ENCODE measurements around the gene SGPP2.

The SGPP2 gene

DNA sequence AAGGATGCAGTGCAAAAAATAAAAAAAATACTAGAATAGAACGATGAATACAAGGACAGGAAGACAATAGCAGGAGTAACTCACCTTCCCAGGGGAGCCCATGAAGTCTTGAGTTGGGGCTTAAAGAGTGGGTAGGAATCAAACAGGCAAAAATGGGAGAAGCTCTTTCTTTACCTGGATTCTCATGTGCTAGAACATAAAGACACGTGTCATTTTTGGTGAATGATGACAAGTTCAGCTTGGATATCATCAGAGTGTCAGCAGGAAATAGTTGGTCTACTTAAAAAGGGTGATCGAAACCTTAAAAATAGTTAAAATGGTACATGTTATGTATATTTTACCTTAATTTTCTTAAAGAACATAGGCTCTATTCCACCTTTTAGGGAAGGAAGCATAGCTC, 5.7 kb downstream of the SGPP2 start:
- no peaks in the 10 kb centered on the region for H3K36me3 ChIP-seq (ENCODE audit: insufficient read depth, low read length)
- H3K4me2 ChIP-seq (ENCODE audit: insufficient read depth, low read length), result no peak overlapping the region
- no peaks in the 10 kb centered on the region for H4K20me1 ChIP-seq (ENCODE audit: insufficient read depth, low read length)
- DNase-seq (no peak), ATAC-seq (ENCODE audit: insufficient read depth, low read depth) (no peak)
- H3K9ac ChIP-seq (ENCODE audit: low read depth, low read length), result no peak overlapping the region
- H3K9me3 ChIP-seq (ENCODE audit: insufficient read depth, low read length, severe bottlenecking), result no peaks in the 10 kb centered on the region
- TF ChIP-seq, protein P1, sequence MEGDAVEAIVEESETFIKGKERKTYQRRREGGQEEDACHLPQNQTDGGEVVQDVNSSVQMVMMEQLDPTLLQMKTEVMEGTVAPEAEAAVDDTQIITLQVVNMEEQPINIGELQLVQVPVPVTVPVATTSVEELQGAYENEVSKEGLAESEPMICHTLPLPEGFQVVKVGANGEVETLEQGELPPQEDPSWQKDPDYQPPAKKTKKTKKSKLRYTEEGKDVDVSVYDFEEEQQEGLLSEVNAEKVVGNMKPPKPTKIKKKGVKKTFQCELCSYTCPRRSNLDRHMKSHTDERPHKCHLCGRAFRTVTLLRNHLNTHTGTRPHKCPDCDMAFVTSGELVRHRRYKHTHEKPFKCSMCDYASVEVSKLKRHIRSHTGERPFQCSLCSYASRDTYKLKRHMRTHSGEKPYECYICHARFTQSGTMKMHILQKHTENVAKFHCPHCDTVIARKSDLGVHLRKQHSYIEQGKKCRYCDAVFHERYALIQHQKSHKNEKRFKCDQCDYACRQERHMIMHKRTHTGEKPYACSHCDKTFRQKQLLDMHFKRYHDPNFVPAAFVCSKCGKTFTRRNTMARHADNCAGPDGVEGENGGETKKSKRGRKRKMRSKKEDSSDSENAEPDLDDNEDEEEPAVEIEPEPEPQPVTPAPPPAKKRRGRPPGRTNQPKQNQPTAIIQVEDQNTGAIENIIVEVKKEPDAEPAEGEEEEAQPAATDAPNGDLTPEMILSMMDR (IDR thresholded peaks at IDR 0.05; ENCODE audit: borderline replicate concordance, extremely low read depth, low read length, poor library complexity, severe bottlenecking), result no peak
- no peak for TF ChIP-seq EZH2 (IDR thresholded peaks at IDR 0.05; ENCODE audit: borderline replicate concordance, low read depth, low read length, severe bottlenecking)
- no peaks in the 10 kb centered on the region for H3K27me3 ChIP-seq (ENCODE audit: insufficient read depth, low read length, poor library complexity)
- no peaks in the 10 kb centered on the region for H3K4me1 ChIP-seq (ENCODE audit: insufficient read depth, low read length)
- no peaks in the 10 kb centered on the region for H3K79me2 ChIP-seq (ENCODE audit: insufficient read depth, low read length)
- no peak overlapping the region for H3K4me3 ChIP-seq (ENCODE audit: low read depth in 1 of 2, low read length in 2 of 2)
- H3K27ac ChIP-seq (ENCODE audit: low read length), result no peak overlapping the region
- H2AFZ ChIP-seq (ENCODE audit: low read depth, low read length), result no peak overlapping the region

GRCh38 chr2:222430681-222431080, 6.3 kb downstream of the SGPP2 start:
- H3K4me3 ChIP-seq (ENCODE audit: low read depth in 1 of 2, low read length in 2 of 2), result no peak overlapping the region
- no peaks in the 10 kb centered on the region for H3K79me2 ChIP-seq (ENCODE audit: insufficient read depth, low read length)
- TF ChIP-seq EZH2 (IDR thresholded peaks at IDR 0.05; ENCODE audit: borderline replicate concordance, low read depth, low read length, severe bottlenecking), result no peak
- TF ChIP-seq, protein P1 (IDR thresholded peaks at IDR 0.05; ENCODE audit: borderline replicate concordance, extremely low read depth, low read length, poor library complexity, severe bottlenecking), result no peak
- no peak overlapping the region for H3K4me2 ChIP-seq (ENCODE audit: insufficient read depth, low read length)
- no peak overlapping the region for H3K27ac ChIP-seq (ENCODE audit: low read length)
- no peaks in the 10 kb centered on the region for H3K4me1 ChIP-seq (ENCODE audit: insufficient read depth, low read length)
- no peaks in the 10 kb centered on the region for H3K27me3 ChIP-seq (ENCODE audit: insufficient read depth, low read length, poor library complexity)
- H2AFZ ChIP-seq (ENCODE audit: low read depth, low read length), result no peak overlapping the region
- H3K9ac ChIP-seq (ENCODE audit: low read depth, low read length), result no peak overlapping the region
- H3K9me3 ChIP-seq (ENCODE audit: insufficient read depth, low read length, severe bottlenecking), result no peaks in the 10 kb centered on the region
- DNase-seq (no peak), ATAC-seq (ENCODE audit: insufficient read depth, low read depth) (no peak)
- no peaks in the 10 kb centered on the region for H3K36me3 ChIP-seq (ENCODE audit: insufficient read depth, low read length)
- no peaks in the 10 kb centered on the region for H4K20me1 ChIP-seq (ENCODE audit: insufficient read depth, low read length)

DNA sequence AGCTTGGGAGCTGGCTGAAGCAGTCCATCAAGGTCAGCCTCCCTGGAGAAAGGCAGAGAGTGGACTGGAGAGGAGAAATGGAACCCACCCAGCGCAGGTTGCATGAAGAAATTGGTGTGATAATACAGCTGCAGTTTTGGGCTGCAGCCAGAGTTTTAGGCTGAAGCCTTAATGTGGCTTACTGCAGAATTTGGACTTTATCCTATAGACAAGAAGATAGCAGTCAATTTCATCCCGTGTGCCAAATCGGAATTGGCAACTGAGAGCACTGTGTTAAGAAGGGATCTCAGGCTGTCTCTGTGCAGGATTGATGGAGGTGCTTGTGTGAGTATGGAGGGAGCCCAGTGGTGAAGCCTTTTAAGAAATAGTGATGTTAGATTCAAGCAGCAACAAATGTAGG, 7.5 kb downstream of the SGPP2 start:
- H3K4me2 ChIP-seq (ENCODE audit: insufficient read depth, low read length), result no peak overlapping the region
- H3K27ac ChIP-seq (ENCODE audit: low read length), result no peak overlapping the region
- no peaks in the 10 kb centered on the region for H3K36me3 ChIP-seq (ENCODE audit: insufficient read depth, low read length)
- DNase-seq, result no peak
- no peaks in the 10 kb centered on the region for H4K20me1 ChIP-seq (ENCODE audit: insufficient read depth, low read length)
- no peak overlapping the region for H3K4me3 ChIP-seq (ENCODE audit: low read depth in 1 of 2, low read length in 2 of 2)
- no peak for ATAC-seq (ENCODE audit: insufficient read depth, low read depth)
- no peak for TF ChIP-seq EZH2 (IDR thresholded peaks at IDR 0.05; ENCODE audit: borderline replicate concordance, low read depth, low read length, severe bottlenecking)
- TF ChIP-seq, protein P1 (IDR thresholded peaks at IDR 0.05; ENCODE audit: borderline replicate concordance, extremely low read depth, low read length, poor library complexity, severe bottlenecking), result no peak
- H3K79me2 ChIP-seq (ENCODE audit: insufficient read depth, low read length), result no peaks in the 10 kb centered on the region
- H3K9ac ChIP-seq (ENCODE audit: low read depth, low read length), result no peak overlapping the region
- H3K4me1 ChIP-seq (ENCODE audit: insufficient read depth, low read length), result no peaks in the 10 kb centered on the region
- no peaks in the 10 kb centered on the region for H3K27me3 ChIP-seq (ENCODE audit: insufficient read depth, low read length, poor library complexity)
- no peak overlapping the region for H2AFZ ChIP-seq (ENCODE audit: low read depth, low read length)
- H3K9me3 ChIP-seq (ENCODE audit: insufficient read depth, low read length, severe bottlenecking), result no peaks in the 10 kb centered on the region
